ENCODE data around the gene EFS.

DNA sequence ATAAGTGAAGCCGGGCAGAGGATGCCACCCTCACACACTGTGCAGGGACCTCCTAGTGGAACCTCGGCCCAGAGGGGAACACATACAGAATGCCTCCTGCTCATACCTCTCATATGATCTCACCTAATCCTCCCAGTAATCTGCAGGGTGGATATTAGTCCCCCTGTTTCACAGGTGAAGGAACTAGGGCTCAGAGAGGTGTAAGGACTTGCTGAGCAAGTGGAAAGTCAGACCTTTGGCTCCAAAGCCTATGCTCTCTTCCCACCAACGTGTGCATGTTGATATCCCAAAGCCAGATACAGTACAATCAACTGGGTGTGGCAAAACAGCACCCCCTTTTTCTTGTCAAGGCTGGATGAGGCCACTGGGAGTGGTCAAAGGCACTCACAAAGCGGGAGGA is 38.9 kb upstream of the EFS start:
- TF ChIP-seq, protein P1, sequence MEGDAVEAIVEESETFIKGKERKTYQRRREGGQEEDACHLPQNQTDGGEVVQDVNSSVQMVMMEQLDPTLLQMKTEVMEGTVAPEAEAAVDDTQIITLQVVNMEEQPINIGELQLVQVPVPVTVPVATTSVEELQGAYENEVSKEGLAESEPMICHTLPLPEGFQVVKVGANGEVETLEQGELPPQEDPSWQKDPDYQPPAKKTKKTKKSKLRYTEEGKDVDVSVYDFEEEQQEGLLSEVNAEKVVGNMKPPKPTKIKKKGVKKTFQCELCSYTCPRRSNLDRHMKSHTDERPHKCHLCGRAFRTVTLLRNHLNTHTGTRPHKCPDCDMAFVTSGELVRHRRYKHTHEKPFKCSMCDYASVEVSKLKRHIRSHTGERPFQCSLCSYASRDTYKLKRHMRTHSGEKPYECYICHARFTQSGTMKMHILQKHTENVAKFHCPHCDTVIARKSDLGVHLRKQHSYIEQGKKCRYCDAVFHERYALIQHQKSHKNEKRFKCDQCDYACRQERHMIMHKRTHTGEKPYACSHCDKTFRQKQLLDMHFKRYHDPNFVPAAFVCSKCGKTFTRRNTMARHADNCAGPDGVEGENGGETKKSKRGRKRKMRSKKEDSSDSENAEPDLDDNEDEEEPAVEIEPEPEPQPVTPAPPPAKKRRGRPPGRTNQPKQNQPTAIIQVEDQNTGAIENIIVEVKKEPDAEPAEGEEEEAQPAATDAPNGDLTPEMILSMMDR (optimal IDR thresholded peaks at IDR 0.05 in 1 of 3, IDR thresholded peaks at IDR 0.05 in 1 of 3, conservative IDR thresholded peaks at IDR 0.05 in 1 of 3; ENCODE audit: extremely low read depth in 1 of 3, insufficient read depth in 2 of 3, low read length in 3 of 3): no peak
- no peak for TF ChIP-seq EZH2 (IDR thresholded peaks at IDR 0.05; ENCODE audit: low read length)
